Activated CD4-positive, alpha-beta T cell treated with anti-CD3 and anti-CD28 coated beads for 1 hour (primary cell): ENCODE measurements around the gene ATP1A1.

ENCODE experiments used
- DNase-seq: peaks from one replicate; pipeline ENCODE4 v3.0.0-alpha.2; 2020

ATP1A1 gene

DNA sequence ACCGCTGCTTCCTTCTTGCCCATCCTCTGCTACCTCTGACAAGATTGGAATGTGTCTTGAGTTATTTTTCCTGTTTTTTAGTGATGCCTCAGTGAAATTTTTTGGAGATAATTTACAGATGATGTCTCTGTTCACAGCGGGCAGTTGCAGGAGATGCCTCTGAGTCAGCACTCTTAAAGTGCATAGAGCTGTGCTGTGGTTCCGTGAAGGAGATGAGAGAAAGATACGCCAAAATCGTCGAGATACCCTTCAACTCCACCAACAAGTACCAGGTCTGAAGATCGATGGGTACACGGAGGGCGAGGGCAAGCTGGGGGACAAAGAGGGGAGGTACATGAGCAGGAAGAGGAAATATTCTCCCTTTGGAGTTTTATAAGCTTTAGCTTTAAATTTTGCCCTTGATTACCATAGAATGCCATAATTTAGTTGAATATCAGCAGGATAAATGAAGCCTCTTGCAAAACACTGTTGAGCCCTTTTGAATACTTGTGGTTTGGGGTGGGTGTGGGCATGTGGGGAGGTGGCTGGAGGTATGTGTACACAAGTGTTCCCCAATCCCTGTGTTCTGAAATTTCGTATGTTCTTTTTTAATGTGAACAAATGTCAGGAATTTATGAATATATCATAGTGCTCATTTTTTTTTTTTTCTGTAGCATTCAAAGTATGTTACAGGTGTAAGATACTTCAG lies 19.8 kb downstream of the ATP1A1 start:
- no peak for DNase-seq

DNA sequence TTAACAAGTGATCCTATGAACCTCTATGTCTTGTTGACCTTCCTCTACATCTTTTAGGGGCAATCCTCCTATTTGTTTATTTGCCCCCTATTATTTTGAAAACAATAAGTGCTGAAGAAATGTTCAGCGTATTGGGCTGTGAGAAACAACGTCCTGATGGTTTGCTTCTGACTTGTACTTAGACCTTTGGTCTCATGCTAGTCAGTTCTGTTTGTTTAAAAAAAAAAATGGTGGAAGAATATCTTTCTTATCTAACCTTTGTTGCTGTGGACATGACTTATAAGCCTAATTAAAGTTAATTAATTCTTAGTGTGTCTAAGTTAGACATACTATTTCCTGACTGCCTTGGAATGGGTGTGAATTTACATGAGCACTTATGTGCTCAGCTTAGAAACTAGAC lies 20.7 kb downstream of the ATP1A1 start:
- no peak for DNase-seq

DNA sequence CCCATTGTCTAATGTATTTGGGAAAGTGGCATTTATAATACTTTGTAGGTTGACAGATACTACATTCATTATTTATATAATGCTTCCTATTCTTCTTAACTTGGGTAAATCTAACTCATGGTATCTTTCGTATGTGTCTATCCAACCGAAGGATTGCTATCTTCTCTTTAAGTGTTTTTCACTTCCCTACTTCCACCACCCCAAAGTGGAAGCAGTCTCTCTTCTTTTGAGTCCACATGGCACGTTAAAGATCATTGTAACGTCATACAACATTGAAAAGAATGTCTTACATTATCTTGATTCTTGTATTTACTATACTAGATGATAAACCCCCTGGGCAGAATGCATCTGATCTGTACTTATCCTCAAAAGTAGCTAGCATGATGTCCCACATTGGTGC lies 21.2 kb downstream of the ATP1A1 start:
- DNase-seq, result no peak

DNA sequence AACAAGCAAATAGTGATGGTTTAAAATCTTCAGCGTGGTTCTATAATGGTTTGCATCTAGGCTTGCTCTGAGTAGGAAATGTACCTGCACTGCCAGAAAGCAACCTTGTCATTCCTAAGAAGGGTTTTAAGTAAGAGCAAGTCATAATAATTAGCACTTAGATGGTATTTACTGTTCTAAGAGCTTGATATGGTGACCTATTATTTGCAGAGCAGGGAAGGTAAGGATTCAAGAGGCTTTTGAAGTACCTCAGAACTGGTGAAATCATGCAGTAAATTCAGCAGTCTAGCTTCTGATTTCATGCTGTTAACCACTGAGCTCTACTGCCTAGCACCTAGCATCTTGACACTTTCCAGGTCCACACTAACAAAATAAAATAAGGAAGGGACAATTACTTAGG lies 23.7 kb downstream of the ATP1A1 start:
- DNase-seq, result no peak

DNA sequence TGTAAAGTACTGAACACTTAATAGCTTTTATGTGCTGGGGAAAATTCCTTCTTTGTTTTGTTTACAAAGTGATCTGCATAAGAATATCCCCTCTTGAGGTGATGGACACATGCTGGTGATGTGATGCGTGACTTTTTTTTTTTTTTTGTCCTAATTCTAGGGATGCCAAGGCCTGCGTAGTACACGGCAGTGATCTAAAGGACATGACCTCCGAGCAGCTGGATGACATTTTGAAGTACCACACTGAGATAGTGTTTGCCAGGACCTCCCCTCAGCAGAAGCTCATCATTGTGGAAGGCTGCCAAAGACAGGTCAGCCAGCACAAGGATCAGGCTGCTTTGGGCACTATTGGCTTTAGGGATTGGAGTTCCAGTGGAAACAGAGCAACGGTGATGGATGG lies 24.7 kb downstream of the ATP1A1 start:
- no peak for DNase-seq

DNA sequence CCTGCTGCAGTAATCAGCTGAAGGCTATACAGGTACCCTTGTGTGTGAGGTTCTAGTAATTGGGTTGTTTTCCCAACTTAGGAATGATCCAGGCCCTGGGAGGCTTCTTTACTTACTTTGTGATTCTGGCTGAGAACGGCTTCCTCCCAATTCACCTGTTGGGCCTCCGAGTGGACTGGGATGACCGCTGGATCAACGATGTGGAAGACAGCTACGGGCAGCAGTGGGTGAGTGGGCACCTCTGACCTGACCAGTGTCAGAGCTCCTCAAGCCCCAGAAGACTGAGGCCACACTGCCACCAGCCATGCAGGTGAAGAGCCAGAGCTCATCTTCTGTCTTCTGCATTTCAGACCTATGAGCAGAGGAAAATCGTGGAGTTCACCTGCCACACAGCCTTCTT lies 27.7 kb downstream of the ATP1A1 start:
- no peak for DNase-seq

DNA sequence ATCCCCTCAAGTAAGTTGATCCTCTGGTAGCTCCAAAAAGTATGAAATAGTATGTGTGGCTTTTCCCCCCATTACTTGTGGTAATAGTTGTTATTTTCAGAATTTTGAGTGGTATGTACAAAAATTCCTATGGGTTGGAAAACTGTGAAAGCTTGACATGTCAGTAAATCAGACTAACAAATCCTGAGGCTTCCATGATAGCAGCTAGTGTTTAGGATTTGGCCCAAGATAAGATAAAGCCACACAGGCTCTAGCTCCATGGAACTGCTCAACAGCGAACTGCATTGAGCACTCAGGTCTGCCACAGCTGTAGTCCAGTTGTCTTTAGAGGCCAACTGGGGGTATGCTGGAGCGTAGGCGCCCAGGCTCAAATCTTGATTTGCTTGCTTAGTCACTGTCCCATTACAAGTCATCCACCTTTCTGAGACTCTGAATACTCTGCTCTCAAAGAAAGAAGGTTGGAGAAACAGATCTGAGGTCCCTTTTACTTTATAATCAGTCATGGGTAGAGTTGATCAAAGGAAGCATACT lies 28.7 kb downstream of the ATP1A1 start:
- DNase-seq, result no peak

DNA sequence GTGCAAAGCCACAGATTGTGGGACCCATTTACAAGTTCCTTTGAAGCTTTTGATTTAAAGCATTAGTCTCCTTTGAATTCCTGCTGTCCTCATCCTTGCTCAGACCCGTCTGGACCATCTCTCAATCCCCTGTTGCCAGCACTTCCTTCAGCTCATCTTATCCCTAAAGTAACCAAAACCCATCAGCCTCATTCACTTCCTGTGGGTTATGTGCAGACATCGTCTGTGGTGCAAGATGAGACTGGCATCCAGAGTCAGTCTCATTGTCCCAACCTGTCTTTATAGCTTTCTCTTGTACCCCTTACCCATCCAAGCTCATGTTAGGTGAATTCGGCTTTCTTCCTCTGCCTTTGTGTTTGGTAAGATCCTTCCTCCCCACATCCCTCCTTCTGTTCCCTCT lies 29.3 kb downstream of the ATP1A1 start:
- DNase-seq, result no peak

DNA sequence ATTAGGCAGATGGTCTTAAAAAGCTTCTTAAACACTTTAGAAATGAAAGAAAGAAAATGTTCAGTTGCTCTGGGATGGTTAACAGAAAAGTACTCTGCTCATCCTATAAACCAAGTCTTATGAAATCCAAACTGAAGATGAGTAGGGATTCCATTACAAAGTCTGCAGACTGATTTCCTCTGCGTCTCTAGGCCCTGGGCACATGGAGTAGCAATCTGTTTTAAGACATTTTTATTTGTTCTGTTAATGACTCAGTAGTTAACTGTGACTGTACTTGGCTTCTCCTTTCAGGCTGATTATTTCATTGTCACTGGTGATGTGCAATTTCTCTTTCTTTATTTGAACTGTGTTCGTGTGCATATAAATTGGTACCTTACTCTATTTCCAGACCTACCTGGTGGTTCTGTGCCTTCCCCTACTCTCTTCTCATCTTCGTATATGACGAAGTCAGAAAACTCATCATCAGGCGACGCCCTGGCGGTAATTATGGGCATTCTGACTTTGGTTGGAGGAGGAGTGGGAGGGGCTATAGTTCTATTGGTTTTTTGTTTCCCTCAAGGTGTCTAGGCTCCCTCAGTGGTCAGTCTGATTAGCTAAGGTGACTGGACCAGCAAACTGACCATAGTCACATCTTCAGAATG lies 30.6 kb downstream of the ATP1A1 start:
- no peak for DNase-seq

DNA sequence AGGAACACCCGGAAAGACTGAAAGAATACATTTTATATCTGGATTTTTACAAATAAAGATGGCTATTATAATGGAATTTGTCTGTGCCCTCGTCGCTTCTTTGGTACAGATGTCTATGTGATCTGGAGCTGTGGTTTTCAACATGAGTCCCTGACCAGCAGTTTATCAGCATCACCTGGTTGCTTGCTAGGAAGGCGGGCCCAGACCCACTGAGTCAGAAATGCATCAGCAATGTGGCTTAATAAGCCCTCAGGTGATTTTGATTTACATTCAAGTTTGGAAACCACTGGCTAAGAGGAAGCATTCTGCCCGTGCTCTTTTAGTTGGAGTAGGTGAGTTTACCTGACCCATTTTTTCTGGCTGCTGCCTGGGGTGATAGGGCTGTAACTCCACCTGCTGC lies 31.7 kb downstream of the ATP1A1 start:
- DNase-seq, result no peak

DNA sequence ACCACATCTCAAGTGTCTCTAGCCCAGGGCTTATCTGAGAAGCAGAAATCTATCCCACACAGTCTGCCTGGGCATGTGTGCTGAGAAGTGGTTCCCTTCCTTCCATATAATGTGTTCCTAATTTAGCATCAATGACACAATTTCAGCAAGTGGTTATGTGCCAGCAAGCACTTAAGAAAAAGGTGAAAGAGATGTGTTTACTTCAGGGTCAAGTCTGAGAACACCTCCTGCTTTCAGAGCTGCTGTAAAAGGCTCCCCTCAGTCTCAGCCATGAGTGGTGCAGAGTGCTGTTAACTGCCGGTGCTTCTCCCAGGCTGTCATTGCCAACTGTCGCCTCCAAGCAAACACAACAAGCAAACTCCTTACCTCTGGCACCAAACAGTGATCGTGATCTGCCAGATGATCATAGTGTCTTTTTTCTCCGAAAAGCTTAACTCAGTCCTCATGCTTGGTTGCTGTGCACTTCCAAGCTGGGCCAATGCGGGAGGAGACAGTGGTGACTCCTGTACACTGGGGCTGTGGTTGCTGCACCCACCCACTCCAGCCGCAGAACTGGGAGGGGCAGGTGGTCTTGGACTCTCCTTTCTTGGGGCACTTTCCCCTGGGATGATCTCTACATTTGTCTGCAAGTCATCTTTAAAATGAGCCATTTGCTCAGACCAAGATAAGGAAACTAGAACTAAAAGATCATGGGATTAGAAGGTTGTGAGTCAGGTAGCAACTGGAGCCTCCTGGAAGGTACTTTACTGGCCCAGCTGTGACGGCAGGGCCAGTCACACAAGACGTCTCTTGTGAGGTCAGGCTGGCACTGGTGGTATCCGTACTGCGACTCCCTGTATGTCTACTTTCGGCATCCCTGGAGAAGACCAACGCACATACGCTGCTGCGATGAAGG lies 32.4 kb downstream of the ATP1A1 start:
- DNase-seq, result no peak

DNA sequence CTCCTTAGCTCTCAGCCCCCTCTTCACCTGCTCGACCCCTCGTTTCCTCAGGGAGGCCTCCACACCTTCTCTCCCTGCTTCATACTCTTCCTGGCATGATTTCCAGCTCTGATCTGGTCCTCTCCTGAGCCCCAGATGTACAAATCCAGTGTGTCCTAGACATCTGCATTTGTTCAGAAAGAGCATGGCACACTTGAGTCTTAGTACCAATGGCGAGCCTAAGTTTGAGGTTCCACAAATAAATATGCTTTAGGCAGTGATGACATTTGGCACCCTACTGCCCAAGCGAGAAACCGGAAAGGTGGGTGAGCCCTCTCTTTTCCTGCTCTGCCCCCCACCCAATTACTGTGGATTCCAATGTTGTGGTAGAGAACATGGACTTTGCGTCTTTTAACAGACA lies 34.0 kb downstream of the ATP1A1 start:
- DNase-seq, result no peak

DNA sequence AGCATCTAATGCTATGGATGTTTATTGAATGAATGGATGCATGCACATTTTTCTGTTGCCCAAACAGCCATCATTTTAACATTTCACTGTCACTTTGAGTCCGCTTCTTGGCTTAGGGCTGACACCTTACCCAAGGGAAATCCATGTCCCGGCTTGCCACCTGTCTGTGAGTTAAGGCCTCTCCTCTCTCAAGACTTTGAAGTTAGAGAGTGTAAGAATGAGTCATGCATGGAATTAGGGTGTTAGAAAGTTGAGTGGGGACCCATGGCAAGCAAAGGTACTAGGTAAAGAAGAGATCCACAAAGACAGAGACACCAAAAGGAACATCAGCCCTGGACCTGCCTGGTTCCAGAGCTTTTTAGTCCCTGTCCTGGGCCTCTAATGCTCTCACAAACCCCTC lies 35.1 kb downstream of the ATP1A1 start:
- no peak for DNase-seq

DNA sequence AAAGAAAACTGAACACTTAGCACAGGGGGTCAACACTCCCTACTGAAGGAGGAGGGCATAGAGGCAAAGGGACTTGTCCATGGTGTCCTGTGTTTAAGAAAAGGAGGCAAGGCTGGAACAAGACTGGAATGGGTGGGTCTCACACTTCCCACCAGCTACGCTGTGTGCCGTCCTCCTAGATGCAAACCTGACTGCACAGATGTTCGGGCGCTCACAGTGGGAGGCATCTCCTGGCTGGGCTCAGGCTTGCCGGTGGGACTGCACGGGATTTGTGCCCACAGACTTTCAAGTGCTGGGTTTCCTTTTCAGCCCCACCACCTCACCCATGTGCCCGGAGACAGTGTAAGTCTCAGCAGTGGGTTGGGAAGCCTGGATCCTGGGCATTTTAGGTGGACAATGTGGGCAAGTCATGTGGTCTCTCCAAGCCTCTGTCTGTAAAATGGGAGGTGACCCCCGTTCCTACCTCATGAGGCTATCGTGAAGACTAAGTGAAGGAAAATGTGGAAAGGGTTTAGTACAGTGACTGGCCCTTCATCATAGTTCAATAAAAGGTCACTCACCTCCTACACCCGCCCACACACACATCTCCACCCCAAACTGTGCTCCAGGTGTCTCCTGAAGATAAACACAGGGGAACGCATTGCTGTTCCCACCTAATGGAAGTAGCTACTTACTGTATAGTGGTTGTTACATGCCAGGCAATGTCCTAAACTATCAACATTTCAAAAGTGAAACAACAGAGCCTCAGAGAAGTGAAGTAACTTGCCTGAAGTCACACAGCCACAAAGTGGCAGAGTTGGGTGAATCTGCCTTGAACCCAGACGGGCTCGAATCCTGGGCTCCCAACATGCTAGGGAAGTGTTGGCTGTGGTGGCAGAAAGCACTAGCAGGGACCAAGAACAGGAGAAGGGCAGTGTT lies 36.0 kb downstream of the ATP1A1 start:
- no peak for DNase-seq

DNA sequence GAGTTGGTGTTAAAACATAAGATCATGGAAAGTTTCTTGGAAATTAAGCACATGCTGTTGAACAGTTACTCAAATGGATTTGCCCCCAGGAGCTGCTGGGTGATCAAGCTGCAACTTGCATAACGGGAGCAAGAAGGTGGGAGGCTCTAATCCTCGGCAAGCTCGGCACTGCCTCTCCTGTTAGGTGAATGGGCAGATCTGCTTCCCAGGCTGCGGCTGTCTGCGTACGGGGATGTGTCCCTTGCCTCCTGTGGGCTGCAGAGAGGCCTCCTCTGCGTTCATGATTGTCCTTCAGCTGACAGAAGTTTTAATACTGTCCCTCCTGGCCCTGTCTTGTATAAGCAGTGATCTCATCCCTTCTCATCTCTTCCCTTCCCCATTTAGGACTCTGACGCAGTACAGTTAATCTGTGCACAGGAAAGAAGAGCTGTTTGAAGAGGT lies 36.7 kb downstream of the ATP1A1 start:
- no peak for DNase-seq

DNA sequence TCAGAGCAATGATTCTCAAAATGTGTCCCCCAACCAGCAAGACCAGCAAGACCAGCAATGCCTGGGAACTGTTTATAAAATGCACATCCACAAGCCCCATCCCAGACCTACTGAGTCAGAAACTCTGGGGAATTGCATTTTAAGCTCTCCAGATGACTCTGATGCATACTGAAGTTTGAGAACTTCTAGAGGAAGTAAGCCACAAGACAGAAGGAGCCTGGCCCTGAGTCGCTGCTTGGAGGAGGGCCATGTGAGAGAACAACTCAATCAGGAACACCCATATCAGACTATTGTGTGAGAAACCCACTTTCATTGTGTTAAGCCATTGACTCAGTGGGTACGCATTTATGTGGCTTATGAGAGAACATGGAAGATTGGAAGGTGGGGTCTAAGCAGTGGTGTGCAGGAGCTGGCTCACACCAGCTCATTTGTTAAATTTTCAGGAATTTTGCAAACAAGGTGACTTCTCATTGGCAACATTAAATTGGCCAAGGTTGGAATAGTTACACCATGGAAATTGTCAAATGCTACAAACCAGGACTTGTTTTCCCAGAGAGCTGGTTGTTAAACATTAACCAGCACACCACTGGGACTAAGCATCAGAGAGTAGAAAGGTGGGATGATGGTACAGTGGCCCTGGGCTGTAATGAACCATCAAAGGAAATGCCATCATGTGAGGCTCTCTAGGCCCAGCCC lies 38.9 kb downstream of the ATP1A1 start:
- no peak for DNase-seq

DNA sequence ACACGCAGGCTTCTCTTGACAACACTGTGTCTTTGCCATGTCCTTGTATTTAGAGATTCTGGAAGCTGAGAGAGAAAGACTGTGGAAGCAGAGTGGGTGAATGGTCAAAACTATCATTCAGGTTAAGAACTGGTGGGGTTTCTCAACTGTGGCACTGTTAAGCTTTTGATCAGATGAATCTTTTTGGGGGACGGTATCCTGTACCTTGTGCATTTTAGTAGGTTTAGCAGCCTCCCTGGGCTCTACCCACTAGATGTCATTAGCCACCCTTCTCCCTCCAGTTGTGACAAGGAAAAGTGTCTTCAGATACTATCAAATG lies 39.4 kb downstream of the ATP1A1 start:
- no peak for DNase-seq

DNA sequence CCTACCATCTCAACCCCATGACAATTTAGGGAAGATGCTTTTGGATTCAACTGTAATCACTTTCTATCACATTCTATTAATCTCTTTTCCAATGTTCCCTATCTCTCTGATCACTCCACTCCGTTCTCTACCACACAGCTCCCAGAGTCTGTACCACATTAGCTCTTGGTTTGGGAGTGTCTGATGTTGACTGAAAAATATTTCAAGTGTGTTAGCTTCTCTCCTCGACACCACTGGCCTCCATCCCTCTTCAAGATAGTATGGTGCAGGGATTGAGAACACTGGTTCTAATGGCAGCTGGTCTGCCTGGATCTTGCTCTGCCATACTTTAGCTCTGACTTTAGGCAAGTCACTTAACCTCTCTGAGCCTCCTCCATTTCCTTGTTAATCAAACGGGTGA lies 39.9 kb downstream of the ATP1A1 start:
- no peak for DNase-seq

DNA sequence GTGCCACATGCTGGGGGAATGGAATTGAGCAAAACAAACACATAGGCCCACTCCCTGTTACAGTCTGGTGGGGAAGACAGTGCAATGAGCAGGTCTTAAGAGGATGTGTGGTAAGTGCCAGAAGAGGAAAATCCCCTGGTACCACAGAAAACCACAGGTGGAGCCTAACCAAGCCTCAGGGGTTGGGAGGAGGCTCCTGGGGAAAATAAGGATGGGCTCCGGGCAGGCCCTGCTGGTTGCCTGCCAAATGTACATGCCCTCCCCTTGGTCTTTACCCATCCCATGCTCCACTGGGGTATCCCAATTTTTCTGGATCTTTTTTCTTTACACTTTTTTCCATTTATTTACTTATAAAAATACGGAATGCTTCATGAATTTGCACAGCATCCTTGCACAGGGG lies 40.4 kb downstream of the ATP1A1 start:
- no peak for DNase-seq

DNA sequence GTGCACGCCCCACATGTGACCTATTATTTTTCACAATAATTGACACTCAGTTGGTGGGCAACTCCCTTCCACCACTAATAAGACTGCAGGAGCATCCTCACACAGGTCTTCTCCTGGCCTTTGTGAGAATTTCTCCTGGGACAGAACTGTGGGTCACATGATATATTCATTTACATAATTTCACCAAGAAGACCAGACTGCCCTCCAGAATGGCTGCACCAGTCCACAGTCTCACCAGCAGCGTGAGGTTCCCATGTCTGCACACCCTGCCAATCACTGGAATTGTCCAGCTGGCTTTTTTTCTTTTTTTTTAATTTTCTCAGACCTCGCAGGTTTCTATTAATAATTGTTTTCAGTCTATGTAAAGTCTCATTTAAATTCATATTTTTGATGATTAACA lies 41.3 kb downstream of the ATP1A1 start:
- no peak for DNase-seq

DNA sequence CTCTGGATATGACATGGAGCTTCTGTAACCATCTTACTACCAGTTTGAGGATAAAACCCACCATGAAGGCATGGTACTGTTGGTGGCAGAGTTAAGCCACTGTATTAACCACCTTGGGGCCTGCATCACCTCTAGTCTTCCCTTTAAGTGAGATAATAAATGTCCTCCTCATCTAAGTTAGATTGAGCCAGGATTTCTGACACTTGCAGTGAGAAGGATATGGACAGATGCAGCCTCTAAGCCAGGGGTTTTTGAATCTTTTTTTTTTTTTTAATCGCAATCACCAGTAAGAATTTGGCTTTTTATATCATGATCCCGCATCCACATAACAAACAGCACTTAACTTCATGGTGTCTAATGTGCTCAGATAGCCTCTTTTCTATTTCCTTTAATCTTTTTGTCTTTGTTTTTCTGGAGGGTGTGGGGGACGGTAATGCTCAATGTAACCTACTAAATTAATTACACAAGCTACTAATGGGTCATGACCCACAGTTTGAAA lies 42.2 kb downstream of the ATP1A1 start:
- DNase-seq, result no peak
